Gastrocnemius medialis (tissue), 4 donors: Measurements from ENCODE around the gene GTPBP4.

Experiments
- CTCF ChIP-seq, 5 experiments: fragments of 450-650 bp in 3 of 5; fragments of 200-600 bp in 2 of 5; sonication (generic) in 2 of 5; IDR thresholded peaks in 4 of 5; conservative IDR thresholded peaks in 1 of 5; 1 replicate in 4 of 5; 2 replicates in 1 of 5; pipeline ENCODE4 v1.5.1; 2016 to 2019; ENCODE audit warnings: antibody characterized with exemption in 5 of 5, mild to moderate bottlenecking in 3 of 5, moderate library complexity in 3 of 5
- POLR2A ChIP-seq, 2 donors: fragments of 450-650 bp; IDR thresholded peaks; one replicate each; pipeline ENCODE4 v1.6.1; 2017; ENCODE audit warnings: antibody characterized with exemption in 2 of 2, mild to moderate bottlenecking in 2 of 2, moderate library complexity in 2 of 2

GRCh38 chr10:964321-964987 lies 23.8 kb upstream of the GTPBP4 start:
- TF ChIP-seq POLR2A (IDR thresholded peaks at IDR 0.05) (no peak), CTCF (IDR thresholded peaks at IDR 0.05 in 4 of 5, conservative IDR thresholded peaks at IDR 0.05 in 1 of 5) (no peak)
